ENCODE results near the gene TOR2A. TPM values are rescaled to one million over a fixed set of nuclear protein-coding genes. Genes with fewer than 3 reads are reported as not detected.

Gene TOR2A
- total and polyA plus RNA-seq, 4 donors, result 5.1 to 14.6 (median 11.8) TPM

GRCh38 chr9:127717766-127718165 lies 17.3 kb downstream of the TOR2A start:
- Histone ChIP-seq H3K36me3 (ENCODE audit: control insufficient read depth in 4 of 4, insufficient read depth in 3 of 4, low read depth in 1 of 4, low read length in 3 of 4) (no peaks in the 10 kb centered on the region), H3K27ac (ENCODE audit: low read depth in 1 of 2, low read length in 2 of 2) (no peak overlapping the region), H3K9me3 (ENCODE audit: control insufficient read depth in 4 of 4, low read length in 3 of 4) (no peaks in the 10 kb centered on the region), H3K27me3 (ENCODE audit: control insufficient read depth in 4 of 4, insufficient read depth in 4 of 4, low read length in 3 of 4) (no peaks in the 10 kb centered on the region), H3K9ac (ENCODE audit: low read depth in 1 of 2, low read length in 2 of 2) (no peak overlapping the region), H3K4me3 (ENCODE audit: low read depth in 1 of 3, low read length in 3 of 3) (no peak overlapping the region), H3K4me1 (ENCODE audit: control insufficient read depth in 4 of 4, insufficient read depth in 4 of 4, low read length in 3 of 4) (peaks cover 4 to 12% (median 8%) of the 10 kb centered on the region in 4 donors)
- TF ChIP-seq HNF4A (conservative IDR thresholded peaks at IDR 0.05) (no peak), GABPA (IDR thresholded peaks at IDR 0.05 in 1 of 2, conservative IDR thresholded peaks at IDR 0.05 in 1 of 2) (no peak), FOXA1 (IDR thresholded peaks at IDR 0.05) (no peak), SP1 (IDR thresholded peaks at IDR 0.05) (no peak), RAD21 (IDR thresholded peaks at IDR 0.05) (no peak)
- 75% methylated on average over 5 of the region's 5 CpGs for WGBS
- no peak for DNase-seq (ENCODE audit: low spot score)

- H3K4me3 ChIP-seq (ENCODE audit: low read depth in 1 of 3, low read length in 3 of 3), result no peak overlapping the region
- TF ChIP-seq NR2F2 (IDR thresholded peaks at IDR 0.05) (no peak), YY1 (IDR thresholded peaks at IDR 0.05) (no peak), JUND (IDR thresholded peaks at IDR 0.05) (no peak), SP1 (IDR thresholded peaks at IDR 0.05) (no peak), FOXA1 (IDR thresholded peaks at IDR 0.05) (no peak), ZBTB33 (IDR thresholded peaks at IDR 0.05) (no peak), GABPA (IDR thresholded peaks at IDR 0.05 in 1 of 2, conservative IDR thresholded peaks at IDR 0.05 in 1 of 2) (no peak), RAD21 (IDR thresholded peaks at IDR 0.05) (no peak), CTCF (IDR thresholded peaks at IDR 0.05; ENCODE audit: low read depth, low read length, missing input control) (no peak), HNF4G (IDR thresholded peaks at IDR 0.05) (no peak), REST (IDR thresholded peaks at IDR 0.05) (no peak), EGR1 (IDR thresholded peaks at IDR 0.05; ENCODE audit: low read depth in 2 of 2) (no peak)
- no peaks in the 10 kb centered on the region for H3K36me3 ChIP-seq (ENCODE audit: control insufficient read depth in 4 of 4, insufficient read depth in 3 of 4, low read depth in 1 of 4, low read length in 3 of 4)
- no peak overlapping the region for H3K27ac ChIP-seq (ENCODE audit: low read depth in 1 of 2, low read length in 2 of 2)
- no peaks in the 10 kb centered on the region for H3K9me3 ChIP-seq (ENCODE audit: control insufficient read depth in 4 of 4, low read length in 3 of 4)
- H3K9ac ChIP-seq (ENCODE audit: low read depth in 1 of 2, low read length in 2 of 2), result no peak overlapping the region
- WGBS, result 87% methylated on average over 9 of the region's 9 CpGs
- H3K4me1 ChIP-seq (ENCODE audit: control insufficient read depth in 4 of 4, insufficient read depth in 4 of 4, low read length in 3 of 4), result peaks cover 4 to 12% (median 8%) of the 10 kb centered on the region in 4 donors
- H3K27me3 ChIP-seq (ENCODE audit: control insufficient read depth in 4 of 4, insufficient read depth in 4 of 4, low read length in 3 of 4), result no peaks in the 10 kb centered on the region
- no peak for DNase-seq (ENCODE audit: low spot score)
These were observed 18.7 kb downstream of the TOR2A start for GRCh38 chr9:127716412-127716811.

Measured in liver (tissue), 9 donors.